ENCODE measurements around the gene MCL1. TPM values are rescaled to one million over a fixed set of nuclear protein-coding genes. Genes with fewer than 3 reads are reported as not detected.

The MCL1 gene
- total and polyA plus RNA-seq, 10 of the 15 experiments (the other 5 are each of a cell fraction or from before 2014, with no cell fraction given) = 18.1 to 148 (median 86.4) TPM

DNA sequence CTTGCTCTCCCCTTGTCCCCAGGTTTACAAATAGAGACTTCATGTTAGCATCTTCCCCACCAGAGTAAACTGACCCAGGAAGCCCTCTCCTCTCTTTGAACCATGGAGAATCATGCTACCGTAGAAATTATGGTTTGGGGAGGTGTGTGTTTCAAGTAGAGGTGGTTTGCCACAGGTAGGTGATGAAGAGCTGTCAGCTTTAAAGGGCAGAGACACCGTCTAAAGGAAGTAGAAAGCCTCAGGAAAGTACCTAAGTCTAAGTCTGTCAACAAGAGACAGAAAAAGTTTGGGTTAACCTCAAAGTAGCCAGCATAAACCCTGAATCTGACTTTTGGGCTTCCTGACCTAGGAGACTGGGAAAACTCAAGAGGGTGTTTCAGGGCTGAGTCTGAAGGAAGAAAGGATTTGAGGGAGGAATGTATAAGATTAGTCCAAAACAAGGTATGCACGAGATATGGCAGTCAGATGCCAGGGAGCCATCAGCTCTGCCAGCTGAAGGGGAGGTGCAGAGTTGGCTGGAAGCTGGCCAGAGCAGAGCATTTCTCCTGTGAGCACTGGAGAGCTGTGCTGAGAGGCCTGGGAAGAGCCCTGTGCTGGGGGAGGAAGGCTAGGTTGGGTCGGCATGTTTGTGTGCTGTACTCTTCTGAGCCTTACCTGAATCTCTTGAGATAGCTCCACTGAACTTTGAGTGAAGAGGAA, 15.9 kb downstream of the MCL1 start (continued):
- TF ChIP-seq, protein P1, sequence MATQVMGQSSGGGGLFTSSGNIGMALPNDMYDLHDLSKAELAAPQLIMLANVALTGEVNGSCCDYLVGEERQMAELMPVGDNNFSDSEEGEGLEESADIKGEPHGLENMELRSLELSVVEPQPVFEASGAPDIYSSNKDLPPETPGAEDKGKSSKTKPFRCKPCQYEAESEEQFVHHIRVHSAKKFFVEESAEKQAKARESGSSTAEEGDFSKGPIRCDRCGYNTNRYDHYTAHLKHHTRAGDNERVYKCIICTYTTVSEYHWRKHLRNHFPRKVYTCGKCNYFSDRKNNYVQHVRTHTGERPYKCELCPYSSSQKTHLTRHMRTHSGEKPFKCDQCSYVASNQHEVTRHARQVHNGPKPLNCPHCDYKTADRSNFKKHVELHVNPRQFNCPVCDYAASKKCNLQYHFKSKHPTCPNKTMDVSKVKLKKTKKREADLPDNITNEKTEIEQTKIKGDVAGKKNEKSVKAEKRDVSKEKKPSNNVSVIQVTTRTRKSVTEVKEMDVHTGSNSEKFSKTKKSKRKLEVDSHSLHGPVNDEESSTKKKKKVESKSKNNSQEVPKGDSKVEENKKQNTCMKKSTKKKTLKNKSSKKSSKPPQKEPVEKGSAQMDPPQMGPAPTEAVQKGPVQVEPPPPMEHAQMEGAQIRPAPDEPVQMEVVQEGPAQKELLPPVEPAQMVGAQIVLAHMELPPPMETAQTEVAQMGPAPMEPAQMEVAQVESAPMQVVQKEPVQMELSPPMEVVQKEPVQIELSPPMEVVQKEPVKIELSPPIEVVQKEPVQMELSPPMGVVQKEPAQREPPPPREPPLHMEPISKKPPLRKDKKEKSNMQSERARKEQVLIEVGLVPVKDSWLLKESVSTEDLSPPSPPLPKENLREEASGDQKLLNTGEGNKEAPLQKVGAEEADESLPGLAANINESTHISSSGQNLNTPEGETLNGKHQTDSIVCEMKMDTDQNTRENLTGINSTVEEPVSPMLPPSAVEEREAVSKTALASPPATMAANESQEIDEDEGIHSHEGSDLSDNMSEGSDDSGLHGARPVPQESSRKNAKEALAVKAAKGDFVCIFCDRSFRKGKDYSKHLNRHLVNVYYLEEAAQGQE (IDR thresholded peaks at IDR 0.05; ENCODE audit: low read depth, low read length) = no peak
- TF ChIP-seq, protein P2, sequence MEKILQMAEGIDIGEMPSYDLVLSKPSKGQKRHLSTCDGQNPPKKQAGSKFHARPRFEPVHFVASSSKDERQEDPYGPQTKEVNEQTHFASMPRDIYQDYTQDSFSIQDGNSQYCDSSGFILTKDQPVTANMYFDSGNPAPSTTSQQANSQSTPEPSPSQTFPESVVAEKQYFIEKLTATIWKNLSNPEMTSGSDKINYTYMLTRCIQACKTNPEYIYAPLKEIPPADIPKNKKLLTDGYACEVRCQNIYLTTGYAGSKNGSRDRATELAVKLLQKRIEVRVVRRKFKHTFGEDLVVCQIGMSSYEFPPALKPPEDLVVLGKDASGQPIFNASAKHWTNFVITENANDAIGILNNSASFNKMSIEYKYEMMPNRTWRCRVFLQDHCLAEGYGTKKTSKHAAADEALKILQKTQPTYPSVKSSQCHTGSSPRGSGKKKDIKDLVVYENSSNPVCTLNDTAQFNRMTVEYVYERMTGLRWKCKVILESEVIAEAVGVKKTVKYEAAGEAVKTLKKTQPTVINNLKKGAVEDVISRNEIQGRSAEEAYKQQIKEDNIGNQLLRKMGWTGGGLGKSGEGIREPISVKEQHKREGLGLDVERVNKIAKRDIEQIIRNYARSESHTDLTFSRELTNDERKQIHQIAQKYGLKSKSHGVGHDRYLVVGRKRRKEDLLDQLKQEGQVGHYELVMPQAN (conservative IDR thresholded peaks at IDR 0.05) = peak; percentile 16; the same call in 1 of the 2 replicates
- TF ChIP-seq NFYA (IDR thresholded peaks at IDR 0.05; ENCODE audit: borderline replicate concordance, low read depth, low read length) (no peak), CTCF (IDR thresholded peaks at IDR 0.05 in 2 of 3, conservative IDR thresholded peaks at IDR 0.05 in 1 of 3; ENCODE audit: control insufficient read depth in 2 of 3, extremely low read depth in 1 of 3, insufficient read depth in 1 of 3, low read depth in 3 of 3, low read length in 3 of 3) (peak in 1 of 3 experiments; percentile 28; a peak in 3 of 6 replicates), MTA3 (IDR thresholded peaks at IDR 0.05; ENCODE audit: borderline replicate concordance, low read length) (no peak), HDAC6 (IDR thresholded peaks at IDR 0.05; ENCODE audit: unreplicated experiment) (no peak), MXI1 (IDR thresholded peaks at IDR 0.05; ENCODE audit: low read depth, low read length) (no peak), PBX3 (IDR thresholded peaks at IDR 0.05; ENCODE audit: insufficient replicate concordance, low read depth, low read length) (peak; percentile 72), ZZZ3 (IDR thresholded peaks at IDR 0.05; ENCODE audit: control insufficient read depth, insufficient read length, low read depth) (no peak), ZBED1 (IDR thresholded peaks at IDR 0.05; ENCODE audit: borderline replicate concordance) (no peak), RAD21 (IDR thresholded peaks at IDR 0.05; ENCODE audit: insufficient read depth, low read depth, low read length) (peak; percentile 49), ZNF24 (IDR thresholded peaks at IDR 0.05) (no peak), POU2F2 (IDR thresholded peaks at IDR 0.05; ENCODE audit: borderline replicate concordance, low read depth, low read length) (peak; percentile 14; the same call in 1 of the 3 replicates), SREBF1 (IDR thresholded peaks at IDR 0.05; ENCODE audit: low read length) (no peak), TCF3 (IDR thresholded peaks at IDR 0.05; ENCODE audit: borderline replicate concordance, insufficient read depth, low read depth, low read length) (no peak), NRF1 (conservative IDR thresholded peaks at IDR 0.05; ENCODE audit: low read depth, low read length) (no peak), HSF1 (IDR thresholded peaks at IDR 0.05; ENCODE audit: low read depth, low read length) (no peak), JUND (IDR thresholded peaks at IDR 0.05; ENCODE audit: low read depth, low read length) (no peak), RCOR1 (conservative IDR thresholded peaks at IDR 0.05; ENCODE audit: low read depth, low read length) (no peak)
